ENCODE results near the gene PLPPR5.

The PLPPR5 gene

DNA sequence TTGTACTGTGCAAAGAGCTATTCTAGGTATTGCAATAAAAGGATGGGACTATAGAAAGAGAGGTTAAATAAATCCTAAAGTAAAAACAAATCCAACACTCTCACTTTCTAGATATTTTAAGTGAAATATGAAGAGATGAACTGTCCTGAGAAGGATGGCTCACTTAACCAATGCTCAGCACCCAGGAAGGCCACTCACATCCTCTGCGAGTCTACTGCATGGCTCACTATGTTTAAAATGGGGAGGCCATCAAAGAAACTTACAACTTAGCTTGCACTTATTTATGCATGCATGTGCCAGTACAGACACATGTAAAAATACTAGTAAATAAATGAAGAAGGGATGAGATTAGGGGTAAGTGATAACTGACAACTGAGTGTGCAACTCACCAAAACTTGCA lies 37.5 kb downstream of the PLPPR5 start:
- DNase-seq = no peak

DNA sequence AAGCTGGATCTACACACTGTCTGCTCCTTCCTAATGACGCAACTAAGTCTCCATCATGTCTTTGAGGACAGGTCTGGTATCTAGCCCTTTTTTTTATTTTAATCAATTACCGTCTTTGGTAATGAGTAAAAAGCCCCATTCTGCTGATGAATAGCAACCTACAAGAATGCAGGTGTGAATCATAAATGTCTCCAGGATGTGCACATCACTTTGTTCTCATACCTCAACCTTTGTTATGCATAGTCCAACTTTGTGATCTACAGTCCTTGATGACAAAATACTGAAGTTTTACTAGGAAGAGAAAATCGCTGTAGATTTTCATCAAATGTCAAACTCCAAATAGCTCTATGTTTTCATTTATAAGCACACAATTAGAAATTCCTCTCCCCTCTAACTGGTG lies 39.3 kb downstream of the PLPPR5 start:
- no peak for DNase-seq

DNA sequence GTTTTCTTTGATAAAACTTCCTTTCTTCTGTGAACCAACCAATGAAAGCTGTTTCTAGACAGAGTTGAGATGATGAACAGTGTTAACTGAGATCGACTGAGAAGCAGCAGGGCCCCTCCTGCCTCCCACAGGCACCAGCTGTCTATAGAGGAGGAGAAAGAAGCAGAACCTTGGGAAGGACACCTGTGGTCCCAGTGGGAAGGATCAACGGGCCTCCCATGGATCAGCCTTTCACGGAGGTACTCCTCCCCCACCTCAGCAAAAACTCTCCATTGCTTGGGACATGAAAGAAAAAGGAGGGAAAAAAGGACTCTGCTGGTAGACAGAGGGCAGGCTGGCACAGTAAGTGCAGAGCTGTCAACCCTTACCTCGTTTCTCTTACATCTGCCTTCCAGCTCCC lies 40.5 kb downstream of the PLPPR5 start:
- no peak for DNase-seq

DNA sequence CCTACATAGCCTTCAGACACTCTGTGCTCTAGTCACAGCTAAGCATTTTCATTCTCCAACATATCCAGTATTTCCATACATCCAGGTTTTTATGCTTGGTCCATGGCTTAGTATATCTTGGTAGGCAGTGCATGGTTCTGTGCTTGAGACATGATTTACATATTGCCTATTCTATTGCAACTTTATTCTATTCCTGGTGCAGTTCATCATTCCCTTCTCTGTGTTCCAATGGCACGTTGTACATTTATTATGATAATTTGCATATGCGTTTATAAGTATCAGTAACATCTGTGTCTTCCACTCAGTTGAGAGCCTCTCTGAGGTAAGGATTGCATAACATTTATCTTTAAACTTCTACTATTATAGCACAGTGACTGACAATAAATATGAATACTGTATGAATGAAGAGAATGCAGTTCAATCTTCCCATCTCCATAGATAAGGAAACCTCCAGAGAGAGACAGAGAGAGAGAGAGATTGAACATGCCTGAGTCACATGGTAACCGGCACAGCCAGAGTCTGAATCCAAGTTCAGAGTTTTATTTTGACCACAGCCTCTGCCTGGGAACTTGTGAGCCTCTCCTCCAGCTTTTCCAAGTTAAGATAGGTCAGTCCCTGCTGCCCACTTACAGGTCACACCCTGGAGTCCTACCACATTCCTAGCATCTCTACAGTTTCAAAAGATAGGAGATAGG lies 41.5 kb downstream of the PLPPR5 start:
- no peak for DNase-seq

DNA sequence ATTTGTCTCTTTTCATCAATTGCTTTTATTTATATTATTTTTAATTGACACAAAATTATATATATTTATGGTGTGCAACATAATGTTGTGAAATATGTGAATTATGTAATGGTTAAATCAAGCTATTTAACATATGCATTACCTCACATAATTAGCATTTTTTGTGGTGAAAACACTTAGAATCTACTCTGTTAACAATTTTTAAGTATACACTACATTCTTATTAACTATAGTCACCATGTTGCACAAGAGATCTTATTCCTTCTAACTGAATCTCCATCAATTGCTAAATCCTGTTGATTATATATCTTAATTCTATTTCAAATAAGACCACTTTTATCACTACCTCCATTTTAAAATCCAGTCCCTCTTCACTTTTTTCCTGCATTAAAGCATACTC lies 42.5 kb downstream of the PLPPR5 start:
- no peak for DNase-seq

DNA sequence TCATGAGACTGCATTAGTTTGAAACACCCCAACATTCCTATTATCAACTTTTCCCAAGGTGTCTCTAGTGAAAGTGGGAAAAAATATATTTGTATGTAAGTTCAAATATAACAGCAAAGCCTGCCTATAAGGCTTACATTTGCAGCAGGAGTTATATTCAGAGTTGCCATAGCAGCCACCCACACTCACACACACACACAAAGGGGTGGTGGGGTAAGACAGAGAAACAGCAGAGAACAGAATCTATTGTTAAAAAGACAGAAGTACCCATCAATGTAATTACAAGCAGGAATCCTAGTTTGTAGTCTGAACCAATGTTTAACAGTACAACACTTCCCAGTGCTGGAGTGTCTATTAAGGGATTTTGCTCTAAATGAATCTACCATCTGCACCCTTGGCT lies 55.0 kb downstream of the PLPPR5 start:
- no peak for DNase-seq

DNA sequence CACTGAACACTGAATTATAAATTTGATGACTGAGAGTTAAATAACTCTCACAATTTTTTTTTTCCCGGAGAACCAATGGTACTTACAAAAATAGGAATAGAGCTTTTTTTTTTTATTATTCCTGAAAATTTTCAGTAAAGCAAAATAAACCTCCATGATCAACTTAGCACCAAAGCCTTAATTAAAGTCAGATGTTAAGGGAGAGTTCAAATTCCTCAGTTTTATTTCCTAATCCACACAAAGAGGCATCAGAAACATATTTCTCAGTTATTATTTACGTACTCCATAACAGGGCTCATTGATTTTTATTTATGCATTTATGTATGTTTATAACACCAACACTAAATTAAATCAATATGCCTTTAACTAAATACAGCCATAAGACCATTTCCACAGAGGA lies 55.5 kb downstream of the PLPPR5 start:
- DNase-seq = no peak

DNA sequence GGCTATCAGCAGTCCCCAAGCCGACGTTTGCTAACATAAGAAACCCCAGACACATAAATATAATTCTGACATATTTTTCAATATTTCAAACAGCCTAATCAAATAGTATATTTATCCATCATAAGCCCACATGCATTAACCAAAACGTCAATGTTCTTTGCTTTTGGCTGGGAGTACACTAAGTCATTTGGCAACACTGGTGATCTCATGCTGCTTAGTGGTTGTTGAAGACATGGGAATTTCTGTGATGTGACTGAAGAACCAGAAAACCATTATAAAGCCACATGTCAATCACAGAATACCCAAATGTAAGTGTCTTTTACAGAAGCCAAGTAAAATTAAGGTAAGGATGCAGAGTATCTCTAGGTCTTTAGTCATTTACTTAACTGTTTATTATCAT lies 57.6 kb downstream of the PLPPR5 start:
- DNase-seq = no peak

DNA sequence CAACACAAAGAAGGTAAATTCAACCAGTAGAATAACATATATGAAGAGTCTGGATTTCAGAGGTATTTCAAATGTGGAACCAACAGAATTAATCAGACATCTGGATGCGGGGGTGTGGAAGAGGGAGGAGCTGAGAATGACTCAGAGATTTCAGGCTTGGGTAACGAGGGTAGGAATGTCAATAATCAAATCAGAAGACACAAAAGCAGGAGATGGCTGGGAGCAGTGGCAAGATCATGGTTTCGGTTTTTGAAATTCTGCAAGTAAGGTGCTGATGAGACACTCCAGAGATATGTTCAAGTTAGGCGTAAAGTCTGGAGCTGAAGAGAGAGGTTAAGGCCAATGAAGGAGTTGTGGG lies 64.0 kb downstream of the PLPPR5 start:
- no peak for DNase-seq

DNA sequence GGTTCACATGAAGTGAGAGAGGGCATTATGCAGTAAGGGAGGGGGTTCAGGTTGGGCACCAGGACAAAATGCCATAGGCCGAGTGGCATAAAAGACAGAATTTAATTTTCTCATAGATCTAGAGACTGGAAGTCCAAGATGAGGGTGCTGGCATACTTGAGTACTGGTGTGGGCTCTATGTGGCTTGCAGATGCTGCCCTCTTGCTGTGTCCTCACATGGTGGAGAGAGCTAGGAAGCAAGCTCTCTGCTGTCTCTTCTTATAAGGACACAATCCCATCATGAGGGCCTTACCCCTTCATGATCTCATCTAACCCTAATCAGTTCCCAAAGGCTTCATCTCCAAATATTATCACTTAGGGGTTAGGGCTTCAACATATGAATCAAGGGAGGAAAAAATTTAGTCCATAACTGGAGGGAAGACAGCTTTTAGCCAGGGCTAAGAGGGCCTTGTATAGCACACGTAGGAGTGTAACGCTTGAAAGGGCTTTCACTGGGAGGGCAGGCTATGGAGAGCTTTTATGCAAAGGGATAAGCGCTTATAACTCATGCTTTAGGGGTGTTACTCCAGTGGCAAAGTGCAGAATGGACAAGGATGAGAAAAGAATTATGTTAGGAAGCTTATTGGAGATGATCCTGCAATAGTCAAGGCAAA lies 64.5 kb downstream of the PLPPR5 start:
- DNase-seq = no peak

DNA sequence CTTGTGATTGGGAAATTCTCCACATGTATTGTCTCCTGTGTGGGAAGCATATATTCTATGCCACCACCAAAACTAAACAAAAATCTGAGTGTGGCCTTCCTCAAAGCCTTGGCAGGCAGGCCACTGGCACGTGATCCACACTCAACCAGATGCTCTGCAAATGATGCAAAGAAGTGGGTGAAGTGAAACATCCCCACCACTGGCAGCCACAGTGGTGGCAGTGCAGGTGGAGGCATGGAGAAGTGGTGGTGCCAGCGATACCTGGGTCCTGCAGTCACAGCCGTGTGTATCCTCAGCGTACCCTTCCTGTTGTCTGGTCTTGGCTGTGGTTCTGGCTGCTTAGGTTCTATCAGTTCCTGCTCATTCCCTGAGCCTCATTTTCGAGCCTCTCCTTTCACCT lies 65.2 kb downstream of the PLPPR5 start:
- DNase-seq = no peak

DNA sequence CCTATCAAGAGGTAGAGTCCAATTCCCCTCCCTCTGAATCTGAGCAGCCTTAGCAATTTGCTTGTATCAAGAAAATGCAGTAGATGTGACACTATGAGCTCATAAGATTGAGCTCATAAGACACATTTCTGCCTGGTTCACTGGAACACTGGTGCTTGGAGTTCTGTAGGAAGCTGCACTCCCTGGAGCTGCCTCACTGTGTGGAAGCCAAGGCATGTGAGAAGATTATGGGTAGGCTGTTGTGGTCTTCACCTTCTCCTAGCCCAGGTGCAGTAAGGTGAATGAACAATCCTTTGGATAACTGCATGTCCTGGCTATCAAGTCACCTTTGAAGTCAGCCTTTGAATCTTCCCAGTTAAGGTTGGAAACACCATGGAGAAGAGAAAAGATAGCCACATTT lies 67.3 kb downstream of the PLPPR5 start:
- no peak for DNase-seq

DNA sequence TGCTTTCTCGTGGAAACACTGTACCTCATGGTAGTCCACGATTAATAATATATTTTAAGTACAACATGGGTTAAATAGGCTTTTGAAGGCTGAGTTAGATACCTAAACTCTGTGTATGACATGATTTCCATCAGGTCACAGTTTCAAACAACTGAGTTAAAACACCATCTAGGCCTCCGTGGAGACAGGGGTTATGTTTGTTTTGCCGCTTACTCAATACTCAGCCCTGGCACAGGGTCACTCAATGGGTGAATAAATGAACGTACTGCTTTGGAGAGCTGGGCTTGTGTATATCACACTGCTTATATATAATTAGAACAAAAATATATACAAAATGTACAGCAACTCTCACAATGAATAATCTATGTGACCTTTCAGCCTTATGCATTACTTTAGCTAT lies 72.5 kb downstream of the PLPPR5 start:
- no peak for DNase-seq

DNA sequence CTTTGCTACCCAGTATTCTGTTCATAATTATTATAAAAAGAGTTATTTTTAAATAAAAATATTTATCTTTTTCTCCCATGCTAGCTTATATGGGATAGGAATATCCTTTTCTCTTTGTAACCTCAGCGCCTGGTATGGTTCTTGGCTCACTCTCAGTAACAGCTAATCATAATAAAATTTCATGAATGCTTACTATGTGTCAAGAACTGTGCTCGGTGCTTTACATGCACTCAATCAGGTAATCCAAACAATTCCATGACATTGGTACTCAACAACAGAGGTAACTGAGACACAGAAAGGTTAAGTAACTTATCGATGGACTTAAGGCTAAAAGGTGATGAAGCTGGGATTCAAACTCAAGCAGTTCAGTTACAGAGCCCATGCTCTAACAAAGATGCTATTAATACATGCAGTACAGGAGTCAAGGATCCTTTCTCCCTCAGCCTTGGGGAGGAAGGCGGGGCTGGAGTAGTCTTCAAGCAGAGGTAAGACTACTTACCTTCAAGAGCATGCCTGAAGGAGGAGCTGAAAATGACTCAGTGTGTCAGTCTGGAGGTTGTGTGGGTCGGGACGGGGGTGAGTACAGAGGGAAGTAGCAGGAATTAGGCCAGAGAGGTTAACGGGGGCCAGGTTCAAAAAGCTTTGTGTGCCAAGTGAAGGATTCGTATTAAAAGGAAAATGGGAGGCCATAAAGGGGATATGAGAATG lies 73.4 kb downstream of the PLPPR5 start:
- no peak for DNase-seq

DNA sequence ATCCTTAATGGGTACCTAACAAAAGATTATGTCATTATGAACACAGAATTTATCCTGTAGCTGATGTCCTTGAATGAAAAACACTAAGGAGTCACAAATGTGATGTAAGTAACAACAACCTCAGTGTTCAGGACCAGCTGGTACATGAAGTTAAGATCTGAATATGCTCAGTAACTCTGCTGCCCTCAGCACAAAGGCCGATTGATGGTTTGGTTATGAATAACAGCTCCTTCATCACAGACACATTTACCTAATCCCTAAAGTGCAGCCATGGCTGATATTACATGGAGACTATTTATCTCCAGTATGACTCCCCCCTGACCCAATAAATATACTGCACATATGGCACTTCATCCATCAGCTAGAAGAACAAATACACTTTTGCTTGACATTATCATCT lies 75.2 kb downstream of the PLPPR5 start:
- DNase-seq = no peak

DNA sequence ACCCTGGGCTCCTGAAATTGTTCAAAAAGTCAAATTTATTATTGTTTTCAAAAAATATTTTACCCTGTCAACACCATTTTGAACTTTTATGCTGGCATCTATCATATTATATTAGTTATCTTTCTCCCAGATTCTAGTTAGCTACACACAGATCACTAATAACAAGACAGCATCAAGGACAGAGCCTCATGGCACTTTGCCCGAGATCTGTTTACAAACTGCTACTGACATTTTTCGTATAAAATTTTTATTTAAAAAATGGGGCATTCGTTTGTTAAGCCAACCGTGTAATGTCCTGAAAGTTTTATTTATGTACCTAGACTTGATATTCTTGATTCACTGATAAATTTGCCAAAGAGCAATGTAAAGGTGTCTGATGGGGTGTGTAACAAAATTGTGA lies 78.1 kb downstream of the PLPPR5 start:
- DNase-seq = no peak

DNA sequence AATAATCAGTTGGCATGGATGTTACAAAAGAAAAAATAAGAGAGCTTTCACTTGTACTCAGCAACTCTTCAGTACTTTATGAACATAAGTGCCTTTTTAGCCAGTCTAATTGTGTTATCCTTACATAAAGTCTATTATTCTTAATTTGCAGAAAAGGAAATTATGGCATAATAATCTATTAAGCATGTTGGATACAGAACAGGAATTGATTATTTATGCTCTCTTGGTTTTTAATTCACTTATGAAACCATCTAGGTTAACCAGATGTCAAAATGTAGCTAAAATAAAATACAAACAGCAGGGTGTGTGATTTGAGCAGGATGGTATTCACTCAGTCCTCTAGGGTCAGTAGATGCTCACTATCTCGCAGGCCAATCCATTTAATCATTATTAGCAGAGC lies 79.7 kb downstream of the PLPPR5 start:
- DNase-seq = no peak

DNA sequence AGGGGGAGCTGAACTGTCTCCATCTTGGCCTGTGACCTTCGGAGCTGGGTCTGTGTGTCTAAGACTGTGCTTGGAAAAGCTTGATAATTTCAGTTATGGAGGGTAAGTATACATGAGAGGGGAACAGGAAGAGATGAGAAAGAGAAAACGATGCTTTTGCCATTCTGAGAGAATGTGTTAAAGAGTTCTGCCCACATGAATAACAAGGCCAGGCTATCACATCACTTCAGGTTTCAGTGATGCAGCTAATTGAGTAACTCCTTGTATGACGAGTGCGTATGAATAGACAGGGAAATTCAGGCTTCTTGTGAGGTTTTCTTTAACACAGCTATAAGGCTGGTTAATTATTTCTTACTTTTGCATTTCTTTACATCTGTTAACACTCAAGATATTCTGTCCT lies 81.0 kb downstream of the PLPPR5 start:
- DNase-seq = no peak

DNA sequence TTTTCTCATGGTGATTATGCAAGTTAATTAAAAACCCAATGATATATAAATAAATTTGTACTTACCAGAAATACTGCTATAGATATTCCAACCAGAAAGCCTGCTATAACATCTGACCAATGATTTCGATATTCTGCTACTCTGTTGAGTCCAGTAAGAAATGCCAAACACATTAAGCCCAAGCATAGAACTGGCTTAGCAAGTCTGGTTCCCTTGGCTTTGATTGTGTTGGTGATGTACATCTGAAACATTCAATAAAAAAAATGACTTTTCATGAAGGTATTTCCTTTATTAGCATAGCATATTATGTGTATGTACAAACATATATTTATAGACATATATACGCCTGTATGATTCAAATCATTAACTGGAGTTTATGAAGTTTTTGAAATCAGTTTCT lies 82.8 kb downstream of the PLPPR5 start:
- DNase-seq = no peak

DNA sequence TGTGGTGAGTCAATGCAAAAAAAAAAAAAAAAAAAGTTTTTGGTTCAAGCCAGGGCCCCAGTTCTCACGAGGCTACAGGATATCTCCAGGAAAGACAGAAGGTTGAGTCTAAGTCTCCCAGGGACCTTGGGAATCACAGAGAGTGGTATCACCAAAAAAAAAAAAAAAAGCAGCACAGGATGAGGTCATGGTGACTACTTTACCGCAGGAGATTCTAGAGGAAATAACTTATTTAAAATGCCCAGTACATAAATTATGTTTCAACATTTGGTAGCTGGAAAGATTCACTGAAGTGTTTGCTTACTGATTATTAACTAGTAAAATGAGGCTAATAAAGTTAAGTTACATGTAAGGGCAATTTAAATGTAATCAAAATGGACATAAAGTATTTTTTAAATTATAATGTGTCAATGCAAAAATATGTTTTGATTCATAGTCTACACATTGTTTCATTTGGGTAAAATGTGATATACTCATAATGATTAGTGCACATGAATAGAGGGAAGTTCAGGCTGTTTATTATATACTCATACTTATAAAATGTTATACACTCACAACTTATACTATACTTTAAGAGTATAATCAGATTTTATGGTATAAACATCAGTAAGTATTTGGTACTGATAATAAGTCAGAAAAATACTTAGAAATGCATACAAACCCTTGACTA lies 84.1 kb downstream of the PLPPR5 start:
- no peak for DNase-seq

DNA sequence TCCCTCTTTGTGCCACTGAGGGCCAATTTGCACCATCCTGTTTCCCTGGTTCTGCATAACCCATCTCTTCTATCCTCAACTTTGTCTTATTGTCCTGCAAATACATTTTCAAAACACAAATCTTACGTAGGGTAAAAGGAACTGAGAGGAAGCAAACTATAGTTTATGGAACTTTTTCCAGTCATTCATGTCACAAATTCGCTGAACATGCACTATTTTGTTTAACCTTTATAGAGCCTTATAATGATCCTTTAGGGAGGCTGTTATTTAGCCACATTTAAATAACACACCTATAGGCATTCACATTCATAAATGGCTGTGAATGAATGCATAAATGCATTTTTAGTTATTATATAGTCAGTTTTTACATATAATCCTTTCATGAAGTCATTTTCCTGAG lies 85.0 kb downstream of the PLPPR5 start:
- DNase-seq = no peak

DNA sequence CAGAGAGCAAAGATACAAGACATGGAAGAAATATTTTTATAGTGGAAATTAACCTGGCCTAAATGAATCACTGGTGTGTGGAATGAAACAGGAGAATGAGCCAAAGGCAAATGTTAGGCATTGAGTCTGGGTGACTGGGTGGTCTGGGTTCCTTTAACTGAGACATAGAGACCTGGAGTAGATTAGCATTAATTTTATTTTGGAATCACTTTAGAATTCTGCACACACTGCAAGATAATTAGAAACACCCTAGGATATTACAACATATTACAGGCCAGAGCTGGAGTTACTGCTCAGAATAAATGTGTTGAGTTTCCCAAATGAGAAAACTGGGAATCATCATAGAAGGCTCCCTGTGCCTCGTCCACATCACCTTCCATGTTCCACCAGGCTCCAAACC lies 85.5 kb downstream of the PLPPR5 start:
- no peak for DNase-seq

DNA sequence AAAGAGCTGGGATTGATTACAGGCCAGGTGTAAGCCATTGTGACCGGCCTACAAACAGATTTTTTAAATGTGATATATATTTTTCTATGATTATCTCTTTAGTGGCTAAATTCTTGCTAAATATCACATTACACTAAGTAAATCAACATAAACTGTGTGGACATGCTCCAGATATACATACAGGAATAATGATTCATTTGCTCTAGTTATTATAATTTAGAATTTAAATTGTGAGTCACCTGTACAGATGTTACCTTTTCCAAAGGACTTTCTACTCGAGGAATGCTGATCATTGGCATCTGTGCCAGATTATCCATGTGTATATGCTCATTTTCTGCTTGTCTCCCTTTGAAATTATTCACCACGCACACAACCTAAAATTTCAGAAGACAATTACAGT lies 90.1 kb downstream of the PLPPR5 start:
- DNase-seq = no peak

DNA sequence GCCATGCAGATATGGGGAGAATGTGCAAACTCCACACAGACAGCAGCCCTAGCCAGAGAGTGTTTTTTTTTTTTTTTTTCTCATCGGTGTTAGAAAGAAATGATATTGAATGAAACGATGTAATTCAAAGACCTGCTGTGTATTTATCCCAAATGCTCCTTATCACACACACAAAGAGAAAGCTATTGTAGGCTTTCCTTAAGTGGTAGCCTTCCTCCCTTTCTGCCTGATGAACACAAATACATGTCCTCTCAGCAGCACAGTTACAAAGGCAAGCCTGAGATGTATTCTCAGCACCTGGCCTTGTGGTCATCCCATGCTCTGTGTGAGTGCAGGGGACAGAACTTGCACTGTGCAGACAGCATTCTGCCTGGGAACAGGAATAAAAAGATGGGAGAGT lies 93.8 kb downstream of the PLPPR5 start:
- no peak for DNase-seq
